HG03558 (cell line): ENCODE data around the gene AURKAIP1.
"Not testable (repeated sequence)": the region's sequence is repeated elsewhere in the genome, so short reads cannot be mapped to it uniquely, and the experiment has no call there.

Experiments
- ATAC-seq: cut with Tn5 transposase; IDR thresholded peaks from one replicate; pipeline ENCODE4 v1.9.1; 2021; ENCODE audit warnings: moderate number of reproducible peaks; ENCODE audit not compliant: unreplicated experiment; ENCODE audit errors: extremely low read depth

Gene AURKAIP1

DNA sequence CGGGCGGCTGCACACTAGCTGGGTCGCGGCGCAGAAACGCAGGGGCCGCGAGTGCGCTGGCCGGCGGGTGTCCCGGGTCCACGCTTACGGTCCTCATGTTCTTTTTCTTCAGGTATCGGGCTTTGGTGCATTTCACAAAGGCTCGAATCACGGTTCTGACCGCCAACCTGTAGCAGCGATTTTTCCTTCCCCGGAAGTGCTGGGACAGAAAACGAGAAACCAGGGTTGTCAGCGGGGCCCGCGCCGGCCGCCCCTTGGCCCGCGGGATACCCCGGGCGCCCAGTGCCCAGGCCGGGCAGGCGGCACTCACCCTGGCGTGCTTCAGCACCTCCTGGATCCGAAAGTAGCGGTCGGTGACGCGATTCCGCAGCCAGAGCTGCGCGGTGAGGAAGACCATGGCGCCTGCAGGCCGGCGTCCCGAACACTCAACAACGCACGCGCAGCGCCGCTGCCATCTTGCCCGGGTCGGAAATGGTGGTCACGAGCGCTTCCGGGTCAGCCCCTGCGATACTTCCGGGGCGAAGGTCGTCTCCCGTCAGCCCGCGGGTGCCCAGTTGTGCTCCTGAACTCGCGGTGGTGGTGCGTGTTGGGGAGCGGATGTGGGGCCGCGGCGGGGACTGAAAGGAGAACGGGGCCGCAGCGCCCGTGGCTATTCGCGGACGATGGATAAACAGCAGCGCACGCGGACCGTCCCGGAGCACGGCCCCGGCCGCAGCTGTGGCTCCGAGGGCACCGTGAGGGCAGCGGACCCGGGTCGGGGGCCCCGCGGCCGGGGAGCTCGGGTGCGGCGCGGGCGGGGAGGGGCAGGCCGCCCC lies 32.0 kb upstream of the AURKAIP1 start, which contains the start of gene MRPL20:
TSS of gene MRPL20 (minus strand) at position 473 of the 815 bp plus-strand sequence. CDS start at position 397, 76 bp downstream.
- ATAC-seq: peak; percentile 83

DNA sequence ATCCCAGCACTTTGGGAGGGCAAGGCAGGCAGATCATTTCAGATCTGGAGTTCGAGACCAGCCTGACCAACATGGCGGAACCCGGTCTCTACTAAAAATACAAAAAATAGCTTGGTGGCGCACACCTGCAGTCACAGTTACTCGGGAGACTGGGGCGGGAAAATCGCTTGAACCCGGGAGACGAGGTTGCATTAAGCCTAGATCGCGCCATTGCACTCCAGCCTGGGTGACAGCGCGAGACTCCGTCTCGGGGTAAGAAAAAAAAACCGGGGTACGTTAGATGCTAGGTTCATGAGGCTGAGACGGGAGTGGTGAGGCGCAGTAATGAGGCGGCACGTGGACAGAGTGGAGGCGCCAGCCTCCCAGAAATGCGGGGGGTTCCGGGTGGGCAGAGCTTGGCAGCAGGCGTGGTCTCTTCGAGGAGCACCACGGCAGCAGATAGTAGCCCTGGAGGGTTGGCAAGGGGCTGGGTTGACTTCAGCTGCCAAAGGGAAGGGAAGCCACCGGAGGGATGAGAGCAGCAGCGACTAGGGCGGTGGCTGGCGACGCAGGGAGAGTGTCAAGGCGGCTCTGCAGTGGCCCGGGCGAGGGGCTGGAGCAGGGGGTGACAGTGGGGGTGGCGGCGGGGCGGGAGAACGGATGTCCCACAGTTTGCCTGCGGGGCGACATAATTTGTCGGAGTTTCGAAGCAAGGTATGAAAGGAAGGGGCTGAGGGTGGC lies 31.3 kb upstream of the AURKAIP1 start:
- no peak for ATAC-seq

DNA sequence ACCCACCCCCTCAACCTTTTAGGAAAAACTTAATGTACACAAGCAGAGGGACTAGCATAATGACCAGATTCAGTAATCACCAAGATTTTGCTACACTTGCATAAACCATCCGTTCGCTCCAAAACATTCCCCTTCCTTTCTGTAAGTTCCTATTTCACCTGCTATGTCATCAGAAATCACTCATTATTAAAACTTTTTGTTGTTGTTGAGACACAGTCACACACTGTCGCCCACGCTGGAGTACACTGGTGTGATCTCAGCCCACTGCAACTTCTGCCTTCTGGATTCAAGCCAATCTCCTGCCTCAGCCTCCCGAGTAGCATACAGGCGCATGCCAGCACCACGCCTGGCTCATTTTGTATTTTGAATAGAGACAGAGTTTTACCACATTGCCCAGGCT lies 28.6 kb upstream of the AURKAIP1 start:
- no peak for ATAC-seq

DNA sequence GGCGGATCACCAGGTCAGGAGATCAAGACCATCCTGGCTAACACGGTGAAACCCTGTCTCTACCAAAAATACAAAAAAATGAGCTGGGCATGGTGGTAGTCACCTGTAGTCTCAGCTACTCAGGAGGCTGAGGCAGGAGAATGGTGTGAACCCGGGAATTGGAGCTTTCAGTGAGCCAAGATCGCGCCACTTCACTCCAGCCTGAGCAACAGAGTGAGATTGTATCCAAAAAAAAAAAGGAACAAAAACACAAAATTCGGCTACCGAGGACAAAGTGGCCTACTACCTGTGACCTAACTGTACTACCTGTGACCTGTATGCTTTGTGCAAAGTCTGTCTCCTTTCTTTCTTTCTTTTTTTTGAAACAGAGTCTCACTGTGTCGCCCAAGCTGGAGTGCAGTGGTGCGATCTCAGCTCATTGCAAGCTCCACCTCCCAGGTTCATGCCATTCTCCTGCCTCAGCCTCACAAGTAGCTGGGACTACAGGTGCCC lies 27.9 kb upstream of the AURKAIP1 start:
- not testable (repeated sequence) for ATAC-seq

DNA sequence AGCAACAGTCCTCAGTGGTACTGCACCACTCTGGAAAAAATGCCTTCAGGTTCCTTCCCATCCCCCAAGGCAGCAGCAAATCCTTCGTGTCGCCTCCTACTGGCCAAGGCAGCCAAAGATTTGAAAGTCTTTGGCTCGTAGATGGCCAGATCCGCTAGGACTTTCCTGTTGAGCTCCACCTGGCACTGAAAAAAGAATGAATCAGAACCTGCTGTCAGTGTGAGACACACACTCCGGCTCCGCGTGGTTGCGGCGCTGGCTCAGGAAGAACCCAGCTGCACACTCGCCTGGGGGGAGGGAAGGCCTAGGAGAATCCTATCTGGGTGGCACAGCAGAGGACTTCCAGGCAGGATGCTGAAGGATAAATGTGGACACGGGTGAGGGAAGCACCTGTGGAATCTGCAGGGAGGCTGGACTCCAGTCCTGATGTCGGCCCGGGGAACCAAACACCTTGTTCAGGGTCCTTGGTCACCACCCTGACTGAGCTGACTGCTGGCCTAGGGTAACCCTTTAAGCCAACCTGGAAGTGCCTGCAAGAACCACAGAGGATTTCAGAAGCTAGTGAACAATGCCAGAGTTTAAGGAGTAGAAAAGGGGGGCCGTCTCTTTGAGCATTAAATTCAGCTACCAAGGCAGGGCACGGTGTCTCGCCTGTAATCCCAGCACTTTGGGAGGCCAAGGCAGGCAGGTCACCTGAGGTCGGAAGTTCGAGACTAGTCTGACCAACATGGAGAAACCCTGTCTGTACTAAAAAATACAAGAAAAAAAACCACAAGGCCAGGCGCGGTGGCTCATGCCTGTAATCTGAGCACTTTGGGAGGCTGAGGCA lies 27.3 kb upstream of the AURKAIP1 start:
- no peak for ATAC-seq

DNA sequence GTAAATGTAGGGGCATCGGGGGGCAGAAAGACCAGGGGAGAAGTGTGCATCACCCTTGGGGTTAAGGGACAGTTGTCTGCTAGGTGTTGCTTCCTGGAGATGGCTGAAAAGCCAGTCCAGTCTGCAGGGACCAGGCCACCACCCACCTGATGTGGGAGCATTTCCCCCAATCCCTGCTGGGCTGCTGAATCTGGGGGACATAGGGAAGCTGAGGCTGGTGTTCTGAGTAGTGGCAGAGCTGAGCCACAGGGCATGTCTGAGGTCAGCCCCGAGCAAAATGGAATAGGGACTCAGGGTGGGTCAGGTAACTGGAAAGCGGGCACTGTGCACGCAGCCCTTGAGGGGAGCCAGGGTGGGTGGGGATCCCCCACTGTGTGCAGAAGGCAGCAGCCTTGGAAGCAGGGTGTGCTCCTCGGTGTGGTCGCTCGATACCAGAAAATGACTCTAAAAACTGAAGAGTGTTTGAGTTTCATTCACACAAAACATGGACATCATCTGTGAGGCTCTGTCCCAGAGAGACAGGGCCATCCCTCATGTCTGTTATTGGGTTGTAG lies 26.5 kb upstream of the AURKAIP1 start:
- no peak for ATAC-seq

DNA sequence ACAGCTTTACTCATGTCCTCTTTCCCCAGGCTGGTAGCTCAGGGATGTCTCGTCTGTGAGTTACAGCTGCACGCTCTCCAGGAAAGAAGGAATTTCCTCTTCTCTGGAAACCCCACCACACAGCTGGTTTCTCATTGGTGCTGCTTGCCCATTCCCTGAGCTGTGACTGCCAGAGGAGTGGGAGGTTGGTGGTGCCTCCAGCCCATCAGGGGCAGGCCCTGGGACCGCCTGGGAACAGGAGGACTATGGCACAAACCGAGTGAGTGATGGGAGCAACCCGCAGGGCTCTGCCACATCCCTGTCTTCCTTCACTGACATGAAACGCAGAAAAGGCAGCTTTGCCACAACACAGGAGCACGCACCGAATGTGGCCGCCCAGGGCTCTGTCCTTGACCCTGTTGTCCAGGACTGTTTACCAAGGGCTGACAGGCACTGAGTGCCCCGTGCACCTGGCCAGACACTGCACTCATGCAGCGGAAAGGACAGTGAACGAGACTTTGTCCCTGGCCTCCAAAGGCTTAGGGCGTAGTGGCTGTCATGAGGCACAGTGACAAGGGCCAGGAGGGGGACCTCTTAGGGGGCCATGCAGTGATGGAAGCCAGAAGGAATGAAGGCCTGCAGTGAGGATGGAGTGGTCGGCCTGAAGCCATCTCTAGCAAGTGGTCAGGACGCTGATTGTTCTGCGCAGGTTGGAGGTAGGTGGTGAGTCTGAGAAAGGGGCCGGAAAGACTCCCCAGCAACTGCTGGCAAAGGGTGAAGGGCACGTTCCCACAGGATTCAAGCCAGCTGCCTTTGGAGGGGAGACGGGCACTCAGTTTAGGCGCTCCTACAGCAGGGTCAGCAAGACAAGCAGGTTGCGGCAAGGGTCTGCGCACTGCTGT lies 25.8 kb upstream of the AURKAIP1 start:
- ATAC-seq: no peak

DNA sequence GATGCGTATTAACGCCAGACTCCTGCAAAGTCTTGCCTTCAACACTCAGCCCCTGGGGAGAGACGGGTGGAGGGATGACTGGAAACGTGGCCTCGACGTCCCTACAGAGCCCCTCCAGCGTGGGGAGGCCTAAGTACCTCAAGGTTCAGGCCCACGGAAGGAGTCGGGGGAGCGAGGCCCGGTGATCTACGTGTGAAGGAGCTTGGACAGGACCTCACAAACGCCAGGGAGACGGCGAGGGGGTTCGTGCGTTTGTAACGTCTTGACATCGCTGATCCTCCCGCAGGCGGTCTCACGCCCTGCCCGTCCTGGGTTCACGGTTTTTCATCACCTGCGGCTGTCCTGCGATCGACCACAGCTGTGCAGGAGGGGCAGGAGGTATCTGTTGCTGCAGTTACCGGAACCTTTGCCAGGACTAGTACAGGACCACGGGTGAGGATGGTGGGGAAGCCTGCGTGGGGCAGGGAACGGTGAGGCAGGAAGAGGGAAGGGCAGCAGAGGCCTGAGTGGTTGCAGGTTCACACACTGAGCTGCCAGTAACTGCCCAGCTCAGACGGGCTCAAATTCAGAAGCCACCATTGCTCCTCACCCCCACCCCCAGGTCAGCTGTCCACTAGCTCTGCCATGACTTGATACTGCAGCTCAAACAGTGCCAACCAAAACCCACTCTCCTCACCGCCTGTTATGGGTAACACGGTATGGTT lies 25.0 kb upstream of the AURKAIP1 start:
- no peak for ATAC-seq

DNA sequence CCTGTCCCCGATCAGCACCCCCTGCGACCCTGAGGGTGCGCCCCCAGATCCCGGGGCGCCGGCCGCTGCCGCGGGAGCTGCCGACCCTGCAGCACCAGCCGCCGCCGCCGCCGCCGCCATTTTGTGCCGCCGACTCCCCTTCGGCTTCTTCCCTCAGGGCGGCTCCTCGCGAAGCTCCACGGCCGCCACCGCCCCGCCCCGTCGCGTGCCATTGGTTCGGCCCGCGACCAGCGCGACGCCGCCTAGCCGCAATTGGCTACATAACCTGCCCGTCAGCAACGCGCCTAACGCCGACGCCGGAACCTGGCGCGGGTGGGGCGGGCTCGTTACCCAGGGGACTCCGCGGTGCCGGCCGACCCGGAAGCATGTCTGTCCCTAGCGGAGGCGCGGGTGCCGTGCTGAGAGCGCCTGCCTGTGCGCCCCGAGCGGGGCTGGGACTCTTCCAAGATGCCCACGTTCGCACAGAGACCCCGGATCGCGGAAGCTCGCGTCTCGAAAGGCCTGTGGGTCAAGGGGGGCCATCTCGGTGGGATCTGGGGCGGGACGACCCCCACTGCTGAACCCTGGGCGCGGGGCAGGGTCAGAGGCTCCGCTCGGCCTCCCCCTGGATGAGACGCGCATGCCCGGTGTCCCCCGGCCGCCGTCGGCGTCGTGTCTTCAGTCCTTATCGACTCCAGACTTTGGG lies 24.3 kb upstream of the AURKAIP1 start, which contains the start of gene CCNL2:
TSS of gene CCNL2 (minus strand) at position 149 of the 685 bp plus-strand sequence. CDS start at position 120, 29 bp downstream.
- ATAC-seq: peak; percentile 83

DNA sequence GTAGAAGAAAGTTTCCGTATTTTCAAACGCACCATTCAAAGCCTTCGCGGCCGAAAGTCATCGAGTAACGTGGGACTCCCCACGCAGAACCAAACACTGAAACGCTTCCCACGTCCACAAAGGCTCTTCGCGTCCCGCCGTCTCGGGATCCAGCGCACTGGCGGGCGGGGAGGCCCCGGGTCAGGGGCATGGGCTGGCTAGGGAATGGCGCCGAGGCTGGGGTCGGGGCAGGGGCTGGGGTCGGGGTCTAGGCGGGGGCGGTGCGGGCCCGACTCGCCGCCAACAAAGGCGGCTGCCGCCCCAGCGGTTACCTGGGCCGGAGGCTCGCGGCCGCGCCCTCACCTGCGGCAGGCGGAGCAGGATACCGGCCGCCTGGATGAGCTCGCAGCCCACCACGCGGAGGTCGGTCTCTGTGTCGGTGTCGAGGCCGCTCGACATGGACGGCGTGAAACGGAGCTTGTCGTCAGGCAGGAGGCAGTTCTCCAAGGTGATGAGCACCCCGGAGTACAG lies 23.7 kb upstream of the AURKAIP1 start:
- peak; percentile 10 for ATAC-seq

DNA sequence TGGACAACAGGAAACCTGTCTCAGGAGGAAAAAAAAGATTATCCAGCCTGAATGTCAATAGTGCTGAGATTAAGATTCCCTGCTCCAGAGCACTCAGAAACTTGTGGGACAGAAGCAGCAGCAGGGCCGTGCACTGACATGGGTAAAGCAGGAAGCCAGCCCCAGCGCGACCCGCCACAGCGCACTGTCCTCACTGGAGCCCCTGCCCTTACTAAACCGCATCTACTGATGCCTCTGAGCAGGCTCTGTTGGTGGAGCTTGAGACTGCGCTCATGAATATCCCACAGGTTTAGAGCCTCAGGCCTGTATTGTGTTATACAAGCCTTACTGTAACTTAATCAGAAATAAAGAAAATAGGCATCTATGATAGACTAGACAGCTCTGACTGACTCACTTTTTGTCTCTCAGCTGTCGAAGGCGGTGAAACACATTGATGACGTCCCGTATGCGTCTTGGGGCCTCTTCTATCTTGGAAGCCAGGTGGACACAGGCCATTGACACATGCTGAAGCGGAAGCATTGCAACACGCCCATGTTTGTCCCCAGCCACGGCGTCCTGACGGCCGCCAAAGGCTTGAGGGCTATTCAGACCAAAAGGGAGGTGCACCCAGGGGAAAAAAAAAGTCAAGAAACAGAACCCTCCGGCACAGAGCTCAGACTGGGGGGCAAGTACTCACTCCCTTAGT lies 23.0 kb upstream of the AURKAIP1 start:
- ATAC-seq: no peak

DNA sequence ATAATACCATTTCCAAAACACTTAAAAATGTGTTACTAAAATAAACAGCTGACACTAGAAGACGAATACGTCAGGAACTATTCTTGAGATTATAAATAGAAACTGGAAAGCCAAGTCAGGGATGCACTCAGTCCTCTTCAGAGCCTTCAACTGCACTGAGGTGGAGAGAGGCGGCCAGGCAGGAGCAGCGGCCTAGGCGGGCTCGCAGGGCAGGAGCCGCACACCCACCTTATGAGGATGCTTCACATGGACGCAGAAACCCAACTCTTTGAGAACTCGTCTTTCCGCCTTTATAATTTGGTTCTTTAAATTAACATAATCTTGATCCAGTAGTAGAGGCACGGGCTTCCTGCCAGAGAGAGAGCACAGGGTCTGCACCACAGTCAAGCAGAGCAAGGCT lies 20.2 kb upstream of the AURKAIP1 start:
- no peak for ATAC-seq

DNA sequence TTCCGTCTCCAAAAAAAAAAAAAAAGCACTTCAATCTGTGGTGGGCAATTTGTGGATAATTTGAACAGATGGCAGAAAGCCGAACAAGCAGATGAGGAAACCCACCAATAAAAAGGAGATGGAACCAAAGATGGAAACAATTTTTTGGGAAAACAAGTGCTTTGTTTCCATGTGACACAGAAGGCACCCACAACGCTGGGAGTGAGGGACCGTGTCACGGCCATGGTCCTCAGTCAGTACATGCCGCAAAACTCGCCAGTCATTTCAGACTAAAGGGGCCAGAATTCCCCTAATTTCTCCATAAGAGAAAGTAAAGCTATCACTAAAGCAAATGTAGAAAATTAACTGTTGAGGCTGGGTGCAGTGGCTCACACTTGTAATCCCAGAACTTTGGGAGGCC lies 19.1 kb upstream of the AURKAIP1 start:
- no peak for ATAC-seq

DNA sequence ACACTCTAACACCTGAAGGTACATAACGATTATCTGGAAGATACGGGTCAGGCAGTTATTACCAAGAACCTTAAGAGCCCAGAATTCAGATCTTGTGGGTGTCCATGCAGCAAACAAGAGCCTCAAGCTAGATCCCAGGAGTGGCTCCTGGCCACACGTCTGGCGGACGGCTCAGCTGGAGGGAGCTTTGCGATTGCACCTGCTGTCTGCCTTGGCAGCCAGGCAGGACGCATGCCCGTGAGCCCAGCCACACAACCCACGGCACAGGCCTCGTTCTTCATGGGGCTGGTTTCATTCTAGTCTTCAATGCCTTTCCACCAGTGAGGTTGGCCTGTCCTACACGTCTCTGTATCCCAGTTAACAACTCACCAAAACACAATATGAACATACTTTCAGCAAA lies 18.4 kb upstream of the AURKAIP1 start:
- ATAC-seq: no peak

DNA sequence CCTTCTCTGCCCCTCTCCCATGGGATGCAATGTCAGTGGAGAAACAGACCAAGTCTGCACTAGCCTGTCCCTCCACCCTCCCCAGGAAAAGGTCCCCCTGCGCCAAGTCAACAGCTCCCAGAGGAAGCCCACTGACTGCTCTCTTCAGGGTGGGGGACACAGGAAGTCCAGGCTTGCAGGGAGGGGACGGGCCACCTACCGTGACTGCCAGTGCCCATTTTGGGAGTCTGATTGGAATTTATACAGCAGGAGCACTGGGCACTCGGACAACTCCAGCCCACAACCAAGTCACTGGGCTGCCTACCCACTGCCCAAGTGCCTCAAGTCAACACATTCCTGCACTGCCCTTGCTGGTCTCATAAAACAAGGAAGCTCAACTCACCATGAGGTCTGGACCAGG lies 18.0 kb upstream of the AURKAIP1 start:
- ATAC-seq: no peak

DNA sequence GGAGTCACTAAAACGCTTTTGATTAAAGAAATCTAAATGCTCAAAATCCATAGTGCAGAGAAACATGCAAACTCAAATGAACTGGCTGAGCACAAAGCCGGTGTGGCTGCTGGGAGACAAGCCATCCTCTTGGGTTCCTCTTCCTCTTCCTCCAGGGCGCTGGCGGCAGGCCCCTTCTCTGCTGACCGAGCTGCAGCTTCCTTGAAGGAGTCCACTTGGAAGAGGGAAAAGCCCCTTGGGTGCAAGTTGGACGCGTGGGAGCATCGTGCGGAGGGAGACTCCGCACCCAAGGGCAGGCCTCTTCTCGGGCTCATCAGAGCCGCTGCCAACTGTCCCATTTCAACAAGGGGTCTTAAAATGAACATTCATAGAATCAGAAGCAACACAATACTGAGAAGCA lies 16.2 kb upstream of the AURKAIP1 start:
- ATAC-seq: no peak

DNA sequence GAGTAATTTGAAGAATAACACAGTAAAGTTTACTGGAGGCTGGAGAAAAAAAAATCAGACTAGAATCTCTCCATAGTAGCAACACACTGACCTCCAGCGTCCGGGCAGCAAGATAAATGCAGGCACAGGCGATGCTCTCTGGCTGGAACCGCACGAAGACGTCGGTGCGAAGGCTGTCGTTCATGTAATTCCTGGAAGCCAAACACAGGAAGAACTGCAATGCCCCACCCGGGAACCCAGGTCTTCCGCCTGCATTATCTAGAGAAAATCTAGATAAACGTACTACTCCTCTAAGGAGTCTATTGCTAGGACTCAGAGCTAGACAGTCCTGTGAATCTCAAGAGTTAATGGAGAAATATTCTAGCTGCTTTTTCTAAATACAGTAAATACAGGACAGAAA lies 15.7 kb upstream of the AURKAIP1 start:
- ATAC-seq: no peak
